HG03095 (cell line): ENCODE data around the gene SAA1.
A peak's percentile ranks its signal among the peaks of the same experiment; 100 is the strongest.

Source experiments
- ATAC-seq: cut with Tn5 transposase; IDR thresholded peaks from one replicate; pipeline ENCODE4 v1.9.1; 2021; ENCODE audit warnings: moderate library complexity; ENCODE audit not compliant: unreplicated experiment

The SAA1 gene

GRCh38 chr11:18265949-18266348, at the start of gene SAA1:
Gene SAA1, plus strand, starts transcription at chr11:18266264. Its CDS starts 624 bp downstream, at chr11:18266888.
- no peak for ATAC-seq

- ATAC-seq: no peak
Measured at GRCh38 chr11:18221274-18221876, 44.7 kb upstream of the SAA1 start.

- no peak for ATAC-seq
Measured at GRCh38 chr11:18222814-18223421, 43.1 kb upstream of the SAA1 start.

- ATAC-seq: no peak
Measured at GRCh38 chr11:18223591-18224387, 42.3 kb upstream of the SAA1 start.

- peak; percentile 33 for ATAC-seq
Measured at GRCh38 chr11:18225913-18226312, 40.2 kb upstream of the SAA1 start.

- peak; percentile 95 for ATAC-seq
Measured at GRCh38 chr11:18229501-18229900, 36.6 kb upstream of the SAA1 start.

GRCh38 chr11:18230859-18231258, 35.2 kb upstream of the SAA1 start:
- ATAC-seq: no peak

- ATAC-seq: no peak
Measured at GRCh38 chr11:18233912-18234311, 32.2 kb upstream of the SAA1 start.

GRCh38 chr11:18235394-18236334, 30.4 kb upstream of the SAA1 start:
- ATAC-seq: no peak

GRCh38 chr11:18236664-18237356, 29.3 kb upstream of the SAA1 start, which contains the start of gene SAA4:
Gene SAA4, minus strand, starts transcription at chr11:18236802. Its CDS starts 876 bp downstream, at chr11:18235926.
- no peak for ATAC-seq

- no peak for ATAC-seq
Measured at GRCh38 chr11:18239655-18240054, 26.4 kb upstream of the SAA1 start.

- ATAC-seq: no peak
Measured at GRCh38 chr11:18243783-18244362, 22.2 kb upstream of the SAA1 start.

GRCh38 chr11:18245396-18245795, 20.7 kb upstream of the SAA1 start:
- no peak for ATAC-seq

- ATAC-seq: peak; percentile 74
Measured at GRCh38 chr11:18246379-18247190, 19.5 kb upstream of the SAA1 start.

GRCh38 chr11:18247191-18247581, 18.9 kb upstream of the SAA1 start:
- peak; percentile 18 for ATAC-seq

- ATAC-seq: no peak
Measured at GRCh38 chr11:18248561-18248960, 17.5 kb upstream of the SAA1 start, which contains the start of gene SAA2. Gene SAA2, minus strand, starts transcription at chr11:18248668. Its CDS starts 657 bp downstream, at chr11:18248011.

- no peak for ATAC-seq
Measured at GRCh38 chr11:18253233-18253632, 12.8 kb upstream of the SAA1 start.

- no peak for ATAC-seq
Measured at GRCh38 chr11:18253778-18254338, 12.2 kb upstream of the SAA1 start.
